22Rv1 (cell line): ENCODE results near the gene VIL1.

Experiments
- CTCF ChIP-seq: fragments of 450-650 bp; IDR thresholded peaks from 2 replicates; pipeline ENCODE4 v1.5.1; 2017; ENCODE audit warnings: mild to moderate bottlenecking
- ZFX ChIP-seq: fragments of 450-650 bp; IDR thresholded peaks from 2 replicates; pipeline ENCODE4 v1.6.1; 2017; ENCODE audit warnings: antibody characterized with exemption, borderline replicate concordance

GRCh38 chr2:218430721-218431120, 11.8 kb downstream of the VIL1 start:
- no peak for TF ChIP-seq CTCF
- no peak for TF ChIP-seq ZFX
